ENCODE measurements around the gene MRPS15.
"Not testable (repeated sequence)": the region's sequence is repeated elsewhere in the genome, so short reads cannot be mapped to it uniquely, and the experiment has no call there.

MRPS15 gene

DNA sequence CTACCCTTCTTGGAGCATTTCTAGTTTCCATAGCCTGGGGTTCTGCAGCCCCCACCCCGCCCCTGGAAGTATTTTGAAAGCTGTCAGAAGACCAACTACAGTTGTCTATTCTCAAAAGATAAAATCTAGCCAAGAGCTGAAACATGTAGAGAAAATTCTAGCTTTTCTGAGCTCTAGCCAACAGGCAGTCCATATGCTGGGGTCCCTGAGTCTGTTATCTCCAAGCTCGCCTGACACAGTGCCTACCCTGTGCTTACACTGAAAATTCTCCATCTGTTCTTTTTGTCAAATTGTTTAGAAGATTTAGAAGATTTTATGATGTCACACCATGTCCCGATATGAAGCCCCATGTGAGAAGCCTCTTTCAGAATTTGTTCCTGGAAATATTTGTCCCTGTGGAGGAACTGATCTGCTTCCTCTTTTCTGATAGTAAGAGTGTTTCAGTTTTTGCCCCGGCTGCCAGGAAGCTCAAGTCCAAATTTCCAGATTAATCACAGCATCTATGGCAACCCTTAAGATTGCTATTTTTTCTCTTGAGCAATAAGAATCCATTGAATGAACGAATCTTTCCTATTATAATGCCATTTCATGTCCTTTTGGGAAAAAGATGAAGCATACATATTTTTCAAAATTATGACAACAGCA lies 42.2 kb upstream of the MRPS15 start:
- DNase-seq (ENCODE audit: low spot score) = no peak
- in situ Hi-C loops (cut with MboI; ENCODE audit: low sequenced_read_pairs, unreplicated experiment) = no loop called here
- TF ChIP-seq, protein P1, sequence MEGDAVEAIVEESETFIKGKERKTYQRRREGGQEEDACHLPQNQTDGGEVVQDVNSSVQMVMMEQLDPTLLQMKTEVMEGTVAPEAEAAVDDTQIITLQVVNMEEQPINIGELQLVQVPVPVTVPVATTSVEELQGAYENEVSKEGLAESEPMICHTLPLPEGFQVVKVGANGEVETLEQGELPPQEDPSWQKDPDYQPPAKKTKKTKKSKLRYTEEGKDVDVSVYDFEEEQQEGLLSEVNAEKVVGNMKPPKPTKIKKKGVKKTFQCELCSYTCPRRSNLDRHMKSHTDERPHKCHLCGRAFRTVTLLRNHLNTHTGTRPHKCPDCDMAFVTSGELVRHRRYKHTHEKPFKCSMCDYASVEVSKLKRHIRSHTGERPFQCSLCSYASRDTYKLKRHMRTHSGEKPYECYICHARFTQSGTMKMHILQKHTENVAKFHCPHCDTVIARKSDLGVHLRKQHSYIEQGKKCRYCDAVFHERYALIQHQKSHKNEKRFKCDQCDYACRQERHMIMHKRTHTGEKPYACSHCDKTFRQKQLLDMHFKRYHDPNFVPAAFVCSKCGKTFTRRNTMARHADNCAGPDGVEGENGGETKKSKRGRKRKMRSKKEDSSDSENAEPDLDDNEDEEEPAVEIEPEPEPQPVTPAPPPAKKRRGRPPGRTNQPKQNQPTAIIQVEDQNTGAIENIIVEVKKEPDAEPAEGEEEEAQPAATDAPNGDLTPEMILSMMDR (IDR thresholded peaks at IDR 0.05; ENCODE audit: borderline replicate concordance, control extremely low read depth, extremely low read depth, insufficient read depth, missing control alignments) = no peak

DNA sequence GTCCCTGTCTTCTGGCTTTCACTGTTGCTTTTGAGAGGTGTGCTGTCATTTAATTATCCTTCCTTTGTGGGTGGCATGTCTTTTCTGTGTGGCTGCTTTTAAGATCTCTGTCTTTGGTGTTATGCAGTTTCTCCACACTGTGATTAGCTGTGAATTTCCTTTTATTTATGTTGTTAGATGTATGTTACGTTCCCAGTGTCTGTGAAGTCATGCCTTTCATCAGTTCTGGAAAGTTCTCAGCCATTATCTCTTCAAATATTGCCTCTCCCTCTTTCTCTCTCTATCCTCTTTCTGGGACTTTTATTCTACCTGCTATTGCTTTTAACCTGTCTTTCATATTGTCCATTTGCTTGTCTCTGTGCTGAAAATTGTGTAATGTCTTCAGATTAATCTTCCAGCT lies 39.5 kb upstream of the MRPS15 start:
- TF ChIP-seq, protein P1 (IDR thresholded peaks at IDR 0.05; ENCODE audit: borderline replicate concordance, control extremely low read depth, extremely low read depth, insufficient read depth, missing control alignments) = no peak
- in situ Hi-C loops (cut with MboI; ENCODE audit: low sequenced_read_pairs, unreplicated experiment) = no loop called here
- DNase-seq (ENCODE audit: low spot score) = no peak

DNA sequence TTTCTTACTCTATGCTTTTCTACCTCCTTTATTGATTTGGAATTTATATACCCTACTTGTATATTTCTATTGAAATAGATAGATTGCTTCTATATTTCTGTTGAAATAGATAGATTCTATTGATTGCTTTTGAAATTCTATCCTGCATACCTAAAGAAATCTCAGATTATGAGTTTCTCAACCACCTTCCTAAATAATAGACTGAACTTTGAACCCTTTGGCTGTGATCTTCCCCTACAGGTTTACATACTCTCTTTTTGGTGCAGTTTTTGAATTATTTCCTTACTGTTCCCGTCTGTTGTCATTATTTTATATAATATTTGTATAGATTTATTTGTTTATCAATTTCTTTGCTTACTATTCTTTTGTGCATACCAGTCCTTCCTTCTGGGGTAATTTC lies 39.0 kb upstream of the MRPS15 start:
- in situ Hi-C loops (cut with MboI; ENCODE audit: low sequenced_read_pairs, unreplicated experiment) = no loop called here
- DNase-seq (ENCODE audit: low spot score) = no peak
- TF ChIP-seq, protein P1 (IDR thresholded peaks at IDR 0.05; ENCODE audit: borderline replicate concordance, control extremely low read depth, extremely low read depth, insufficient read depth, missing control alignments) = no peak

DNA sequence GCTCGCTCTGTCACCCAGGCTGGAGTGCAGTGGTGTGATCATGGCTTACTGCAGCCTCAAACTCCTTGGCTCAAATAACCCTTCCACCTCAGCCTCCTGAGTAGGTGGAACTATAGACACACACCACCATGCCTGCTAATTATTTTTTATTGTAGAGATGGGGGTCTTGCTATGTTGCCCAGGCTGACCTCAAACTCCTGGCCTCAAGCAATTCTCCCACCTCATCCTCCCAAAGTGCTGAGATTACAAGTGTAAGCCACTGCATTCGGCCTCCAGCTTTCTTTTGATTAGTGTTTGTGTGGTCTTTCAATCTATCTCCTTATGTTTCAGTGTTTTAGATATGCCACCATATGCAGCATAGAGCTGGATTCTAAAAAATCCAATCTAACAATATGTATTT lies 38.4 kb upstream of the MRPS15 start:
- TF ChIP-seq, protein P1 (IDR thresholded peaks at IDR 0.05; ENCODE audit: borderline replicate concordance, control extremely low read depth, extremely low read depth, insufficient read depth, missing control alignments) = no peak
- no peak for DNase-seq (ENCODE audit: low spot score)
- in situ Hi-C loops (cut with MboI; ENCODE audit: low sequenced_read_pairs, unreplicated experiment) = no loop called here

DNA sequence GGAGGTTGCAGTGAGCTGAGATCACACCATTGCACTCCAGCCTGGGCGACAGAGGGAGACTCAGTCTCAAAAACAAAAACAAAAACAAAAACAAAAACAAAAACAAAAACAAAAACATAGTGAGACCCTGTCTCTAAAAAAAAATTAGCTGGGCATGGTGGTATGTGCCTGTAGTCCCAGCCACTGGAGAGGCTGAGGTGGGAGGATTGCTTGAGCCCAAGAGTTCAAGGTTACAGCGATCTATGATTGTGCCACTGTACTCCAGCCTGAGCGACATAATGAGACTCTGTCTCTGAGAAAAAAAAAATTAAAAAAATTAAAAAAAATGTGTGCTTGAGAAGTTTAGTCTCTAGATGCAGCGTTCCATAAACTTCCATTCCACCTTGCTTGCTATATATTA lies 37.7 kb upstream of the MRPS15 start:
- in situ Hi-C loops (cut with MboI; ENCODE audit: low sequenced_read_pairs, unreplicated experiment); DNase-seq (ENCODE audit: low spot score): not testable (repeated sequence)

DNA sequence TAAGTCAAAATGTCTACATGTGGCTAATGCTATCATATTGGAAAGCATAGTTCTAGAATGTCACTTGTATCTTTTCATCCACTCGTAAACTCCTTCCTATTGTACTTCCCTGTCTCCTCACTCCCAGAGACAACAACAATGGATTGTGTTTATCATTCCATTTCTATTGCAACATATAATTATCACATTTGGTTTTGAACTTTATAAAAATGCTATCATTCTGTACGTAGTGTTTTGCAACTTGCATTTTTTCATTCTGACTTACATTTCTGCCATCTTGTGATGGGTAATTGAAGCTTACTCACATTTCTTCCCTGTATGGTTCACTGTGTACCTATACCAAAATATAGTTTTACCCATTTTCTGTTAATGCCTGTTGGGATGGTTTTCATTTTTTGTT lies 33.0 kb upstream of the MRPS15 start:
- TF ChIP-seq, protein P1 (IDR thresholded peaks at IDR 0.05; ENCODE audit: borderline replicate concordance, control extremely low read depth, extremely low read depth, insufficient read depth, missing control alignments) = no peak
- in situ Hi-C loops (cut with MboI; ENCODE audit: low sequenced_read_pairs, unreplicated experiment) = no loop called here
- DNase-seq (ENCODE audit: low spot score) = no peak

DNA sequence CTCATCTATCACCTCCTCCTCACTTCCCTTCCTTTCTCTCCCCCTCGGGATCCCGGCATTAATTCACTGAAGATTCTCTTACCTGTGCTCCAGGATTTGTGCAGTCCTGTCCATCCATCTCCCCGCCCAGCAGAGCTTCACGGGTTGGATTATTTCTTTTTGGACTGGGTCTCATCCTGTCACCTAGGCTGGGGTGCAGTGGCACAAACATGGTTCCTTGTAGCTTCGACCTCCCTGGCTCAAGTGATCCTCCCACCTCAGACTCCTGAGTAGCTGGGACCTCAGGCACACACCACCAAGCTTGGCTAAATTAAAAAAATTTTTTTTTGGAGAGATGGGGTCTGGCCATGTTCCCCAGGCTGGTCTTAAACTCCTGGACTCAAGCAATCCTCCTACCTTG lies 30.8 kb upstream of the MRPS15 start:
- DNase-seq (ENCODE audit: low spot score) = no peak
- in situ Hi-C loops (cut with MboI; ENCODE audit: low sequenced_read_pairs, unreplicated experiment) = no loop called here
- TF ChIP-seq, protein P1 (IDR thresholded peaks at IDR 0.05; ENCODE audit: borderline replicate concordance, control extremely low read depth, extremely low read depth, insufficient read depth, missing control alignments) = no peak
